ENCODE results near the gene NFASC.

NFASC gene

DNA sequence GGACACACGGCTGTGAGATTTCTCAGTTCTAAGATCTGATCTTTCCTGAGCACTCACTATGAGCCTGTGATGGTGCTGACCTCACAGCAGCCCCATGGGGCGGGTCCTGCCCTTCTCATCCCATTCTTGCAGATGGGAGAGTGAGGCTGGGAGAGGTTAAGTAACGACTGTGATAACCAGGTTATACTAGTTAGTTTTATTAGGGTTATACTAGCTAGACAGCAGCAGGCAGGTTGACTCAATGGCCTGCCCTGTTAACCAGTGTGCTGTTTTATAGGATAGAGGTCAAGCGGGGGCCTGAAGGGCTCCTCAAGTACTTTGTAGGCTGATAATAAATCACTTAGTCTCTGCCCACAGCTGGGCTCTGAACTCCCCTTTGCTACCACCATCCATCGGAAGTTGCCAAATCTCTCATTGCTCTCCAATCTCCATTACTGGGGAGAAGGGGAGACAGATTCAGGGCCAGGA lies 177.1 kb downstream of the NFASC start:
- no peak overlapping the region for H3K4me3 ChIP-seq (ENCODE audit: low read length)
- DNase-seq (ENCODE audit: low read depth) = no peak
- TF ChIP-seq, protein P1, sequence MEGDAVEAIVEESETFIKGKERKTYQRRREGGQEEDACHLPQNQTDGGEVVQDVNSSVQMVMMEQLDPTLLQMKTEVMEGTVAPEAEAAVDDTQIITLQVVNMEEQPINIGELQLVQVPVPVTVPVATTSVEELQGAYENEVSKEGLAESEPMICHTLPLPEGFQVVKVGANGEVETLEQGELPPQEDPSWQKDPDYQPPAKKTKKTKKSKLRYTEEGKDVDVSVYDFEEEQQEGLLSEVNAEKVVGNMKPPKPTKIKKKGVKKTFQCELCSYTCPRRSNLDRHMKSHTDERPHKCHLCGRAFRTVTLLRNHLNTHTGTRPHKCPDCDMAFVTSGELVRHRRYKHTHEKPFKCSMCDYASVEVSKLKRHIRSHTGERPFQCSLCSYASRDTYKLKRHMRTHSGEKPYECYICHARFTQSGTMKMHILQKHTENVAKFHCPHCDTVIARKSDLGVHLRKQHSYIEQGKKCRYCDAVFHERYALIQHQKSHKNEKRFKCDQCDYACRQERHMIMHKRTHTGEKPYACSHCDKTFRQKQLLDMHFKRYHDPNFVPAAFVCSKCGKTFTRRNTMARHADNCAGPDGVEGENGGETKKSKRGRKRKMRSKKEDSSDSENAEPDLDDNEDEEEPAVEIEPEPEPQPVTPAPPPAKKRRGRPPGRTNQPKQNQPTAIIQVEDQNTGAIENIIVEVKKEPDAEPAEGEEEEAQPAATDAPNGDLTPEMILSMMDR (conservative IDR thresholded peaks at IDR 0.05; ENCODE audit: low read length) = no peak

DNA sequence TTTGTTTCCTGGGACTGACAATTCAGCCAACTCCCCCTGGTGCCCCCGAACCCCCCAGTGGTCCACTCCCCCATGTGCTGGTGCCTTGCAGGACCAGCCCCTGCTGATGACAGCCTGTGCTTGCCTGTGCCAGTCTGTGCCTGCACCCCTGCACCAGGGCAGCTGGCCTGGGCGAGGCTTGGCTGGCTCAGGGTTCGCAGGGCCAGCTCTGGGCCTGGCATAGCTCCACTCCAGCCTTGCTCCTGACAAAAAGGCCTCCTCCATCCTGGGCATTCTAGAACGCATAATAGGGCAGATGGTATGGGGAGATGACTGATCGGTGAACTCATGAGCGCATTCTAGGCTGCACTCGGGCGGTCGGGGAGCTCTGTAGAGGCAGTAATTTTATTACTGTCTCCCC lies 177.7 kb downstream of the NFASC start:
- no peak for DNase-seq (ENCODE audit: low read depth)
- TF ChIP-seq, protein P1 (conservative IDR thresholded peaks at IDR 0.05; ENCODE audit: low read length) = no peak
- no peak overlapping the region for H3K4me3 ChIP-seq (ENCODE audit: low read length)

DNA sequence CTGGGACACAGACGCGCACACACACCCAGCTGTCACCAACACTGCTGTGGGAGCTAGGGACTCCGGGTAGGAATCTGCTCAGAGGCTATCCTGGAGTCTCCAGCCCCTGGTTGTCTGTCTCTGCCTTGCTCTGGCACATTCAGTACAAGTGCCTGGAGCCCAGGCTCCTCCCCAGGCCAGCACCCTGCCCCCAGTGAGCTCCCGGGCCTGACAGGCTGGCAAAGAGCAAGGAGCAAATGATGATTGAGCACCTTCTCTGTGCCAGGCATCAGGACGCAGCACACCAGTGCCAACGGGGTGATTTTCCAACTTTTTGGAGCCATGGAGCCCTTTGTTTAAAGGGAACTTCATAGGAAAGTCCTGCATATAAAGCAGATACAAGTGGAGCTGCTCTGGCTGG lies 178.8 kb downstream of the NFASC start:
- no peak overlapping the region for H3K4me3 ChIP-seq (ENCODE audit: low read length)
- TF ChIP-seq, protein P1 (conservative IDR thresholded peaks at IDR 0.05; ENCODE audit: low read length) = no peak
- DNase-seq (ENCODE audit: low read depth) = no peak

DNA sequence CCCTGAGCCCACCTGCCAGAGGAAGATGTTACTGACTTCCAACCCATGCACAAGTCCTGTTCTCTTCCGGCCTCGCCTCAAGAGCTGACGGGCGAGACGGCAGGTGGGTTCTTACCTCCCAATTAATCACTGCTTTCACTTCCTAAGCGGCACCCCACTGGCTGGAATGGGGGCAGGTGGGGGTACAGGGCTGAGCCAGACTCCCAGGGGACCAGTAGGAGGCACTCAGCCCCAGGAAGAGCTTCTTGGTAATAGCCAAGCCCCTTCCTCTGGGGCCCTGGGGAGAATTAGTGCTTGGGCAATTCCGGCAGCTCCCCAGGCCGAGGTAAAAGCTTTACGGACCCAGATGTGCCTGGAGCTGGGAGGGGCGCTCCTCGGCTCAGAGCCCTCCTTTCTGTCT lies 182.0 kb downstream of the NFASC start:
- DNase-seq (ENCODE audit: low read depth) = no peak
- no peak overlapping the region for H3K4me3 ChIP-seq (ENCODE audit: low read length)
- TF ChIP-seq, protein P1 (conservative IDR thresholded peaks at IDR 0.05; ENCODE audit: low read length) = no peak

DNA sequence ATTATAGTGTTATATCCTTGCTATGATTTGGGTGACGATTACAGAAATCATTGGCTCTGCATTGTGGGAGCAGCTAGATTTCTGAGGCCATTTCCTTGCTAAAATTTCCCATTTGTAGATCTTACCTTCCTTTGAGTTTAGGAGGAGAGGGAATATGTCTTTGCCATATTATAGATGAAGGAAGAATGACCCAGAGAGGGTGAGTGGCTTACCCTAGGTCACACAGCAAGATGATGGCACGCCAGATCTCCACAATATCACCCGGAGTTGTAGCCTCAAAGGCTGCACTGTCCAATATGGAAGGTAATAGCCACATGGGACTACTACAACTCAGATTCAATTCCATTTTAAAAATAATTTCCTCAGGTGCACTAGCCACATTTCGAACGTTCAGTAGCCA lies 182.6 kb downstream of the NFASC start:
- DNase-seq (ENCODE audit: low read depth) = no peak
- TF ChIP-seq, protein P1 (conservative IDR thresholded peaks at IDR 0.05; ENCODE audit: low read length) = no peak
- H3K4me3 ChIP-seq (ENCODE audit: low read length) = no peak overlapping the region

DNA sequence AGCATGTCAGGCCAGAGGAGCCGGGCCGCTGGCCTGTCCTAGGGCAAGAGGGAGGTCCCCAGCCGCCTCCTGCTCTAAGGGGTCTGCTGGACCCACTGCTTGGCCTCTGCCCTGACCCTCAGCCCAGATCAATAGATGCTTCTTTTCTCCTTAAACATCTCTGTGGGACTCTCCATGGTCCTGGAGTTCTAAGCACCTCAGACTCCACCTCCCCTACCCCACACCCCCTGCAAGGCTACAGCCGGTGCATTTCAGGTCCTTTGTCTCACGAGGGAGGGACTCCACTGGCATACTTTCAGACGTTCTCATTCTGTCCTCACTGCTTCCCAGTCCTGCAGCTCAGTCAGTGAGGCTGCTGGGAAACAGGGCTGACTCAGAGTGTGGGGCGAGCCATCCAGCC lies 183.4 kb downstream of the NFASC start:
- H3K4me3 ChIP-seq (ENCODE audit: low read length) = no peak overlapping the region
- no peak for DNase-seq (ENCODE audit: low read depth)
- TF ChIP-seq, protein P1 (conservative IDR thresholded peaks at IDR 0.05; ENCODE audit: low read length) = no peak

DNA sequence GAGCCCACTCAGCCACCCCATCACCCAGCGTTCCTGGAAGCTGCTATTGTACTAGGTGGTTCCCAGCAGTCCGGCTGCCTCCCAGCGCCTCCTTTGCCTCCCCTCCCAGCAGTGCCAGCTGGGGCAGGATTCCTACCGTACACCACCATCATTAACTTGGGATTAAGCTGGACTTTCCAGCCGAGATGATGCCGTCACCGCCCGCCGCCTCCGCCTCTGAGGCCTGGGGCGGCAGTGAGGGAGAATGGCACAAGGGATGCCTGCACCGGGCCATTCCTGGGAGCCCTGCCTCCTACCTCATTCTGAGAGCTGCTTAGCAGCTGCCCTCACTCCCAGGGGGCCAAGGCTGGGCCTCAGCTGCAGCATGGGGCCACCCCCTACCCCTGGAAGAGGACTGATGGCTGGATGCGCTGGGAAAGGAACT lies 185.5 kb downstream of the NFASC start:
- no peak for DNase-seq (ENCODE audit: low read depth)
- TF ChIP-seq, protein P1 (conservative IDR thresholded peaks at IDR 0.05; ENCODE audit: low read length) = no peak
- H3K4me3 ChIP-seq (ENCODE audit: low read length) = no peak overlapping the region
